ENCODE measurements around the gene GLIS1.

The GLIS1 gene

DNA sequence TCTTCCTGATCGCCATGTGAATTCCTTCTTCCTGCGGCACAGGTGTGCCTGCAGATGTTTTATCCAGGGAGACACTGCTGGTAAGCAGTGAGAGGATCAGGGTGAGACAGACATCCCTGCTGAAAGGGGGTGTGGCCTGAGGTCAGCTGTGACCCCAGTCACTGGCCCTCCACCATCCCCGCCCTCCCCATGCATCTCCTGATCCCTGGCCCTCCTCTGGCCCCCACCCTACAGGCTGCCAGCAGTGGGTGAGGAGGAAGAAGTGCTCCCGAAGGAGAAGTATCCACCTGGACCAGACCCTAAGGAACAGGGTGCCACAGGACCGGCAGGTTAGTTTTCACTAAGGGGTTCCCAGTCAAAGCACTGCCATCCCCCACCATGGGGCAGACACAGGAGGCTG lies 85.3 kb downstream of the GLIS1 start:
- no peak for TF ChIP-seq EZH2phosphoT487 (IDR thresholded peaks at IDR 0.05; ENCODE audit: borderline replicate concordance, low read length)
- TF ChIP-seq, protein P1, sequence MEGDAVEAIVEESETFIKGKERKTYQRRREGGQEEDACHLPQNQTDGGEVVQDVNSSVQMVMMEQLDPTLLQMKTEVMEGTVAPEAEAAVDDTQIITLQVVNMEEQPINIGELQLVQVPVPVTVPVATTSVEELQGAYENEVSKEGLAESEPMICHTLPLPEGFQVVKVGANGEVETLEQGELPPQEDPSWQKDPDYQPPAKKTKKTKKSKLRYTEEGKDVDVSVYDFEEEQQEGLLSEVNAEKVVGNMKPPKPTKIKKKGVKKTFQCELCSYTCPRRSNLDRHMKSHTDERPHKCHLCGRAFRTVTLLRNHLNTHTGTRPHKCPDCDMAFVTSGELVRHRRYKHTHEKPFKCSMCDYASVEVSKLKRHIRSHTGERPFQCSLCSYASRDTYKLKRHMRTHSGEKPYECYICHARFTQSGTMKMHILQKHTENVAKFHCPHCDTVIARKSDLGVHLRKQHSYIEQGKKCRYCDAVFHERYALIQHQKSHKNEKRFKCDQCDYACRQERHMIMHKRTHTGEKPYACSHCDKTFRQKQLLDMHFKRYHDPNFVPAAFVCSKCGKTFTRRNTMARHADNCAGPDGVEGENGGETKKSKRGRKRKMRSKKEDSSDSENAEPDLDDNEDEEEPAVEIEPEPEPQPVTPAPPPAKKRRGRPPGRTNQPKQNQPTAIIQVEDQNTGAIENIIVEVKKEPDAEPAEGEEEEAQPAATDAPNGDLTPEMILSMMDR (IDR thresholded peaks at IDR 0.05; ENCODE audit: low read depth, low read length, poor library complexity, severe bottlenecking), result no peak
- Histone ChIP-seq H4K20me1 (ENCODE audit: control insufficient read depth, insufficient read depth, low read depth, low read length) (no peaks in the 10 kb centered on the region), H3K36me3 (ENCODE audit: control insufficient read depth, low read length) (no peaks in the 10 kb centered on the region), H3K4me1 (ENCODE audit: control insufficient read depth, low read length) (no peaks in the 10 kb centered on the region), H3K9me3 (ENCODE audit: control insufficient read depth, insufficient read depth, low read length) (no peaks in the 10 kb centered on the region), H3K27ac (ENCODE audit: low read depth, low read length) (no peak overlapping the region), H3K79me2 (ENCODE audit: control insufficient read depth, low read length) (no peaks in the 10 kb centered on the region), H3K4me3 (ENCODE audit: low read length) (no peak overlapping the region), H3K27me3 (ENCODE audit: control insufficient read depth, low read length) (peaks cover 14% of the 10 kb centered on the region), H3F3A (ENCODE audit: control insufficient read depth, insufficient read depth) (no peaks in the 10 kb centered on the region), H3K9me2 (replicated peaks; ENCODE audit: control insufficient read depth, low read length) (no peaks in the 10 kb centered on the region), H3K4me2 (ENCODE audit: low read length) (no peak overlapping the region)

DNA sequence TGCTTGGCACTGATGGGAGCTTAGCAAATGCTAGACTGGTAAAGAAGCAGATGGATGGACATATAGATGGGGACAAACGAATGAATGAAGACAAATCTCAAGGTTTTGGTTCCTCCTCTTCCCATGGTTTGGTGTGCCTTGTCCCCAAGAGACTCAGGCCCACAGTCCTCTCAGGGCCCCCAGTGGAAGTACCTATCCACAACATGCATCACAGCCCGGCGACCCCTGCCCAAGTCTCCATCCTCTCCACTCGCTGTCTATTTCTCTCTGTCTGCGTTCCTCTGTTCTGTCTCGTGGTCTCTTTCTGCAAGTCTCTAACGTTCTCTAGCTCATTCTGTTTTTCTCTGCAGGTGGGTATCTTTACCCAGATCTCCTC lies 85.8 kb downstream of the GLIS1 start:
- Histone ChIP-seq H3K4me2 (ENCODE audit: low read length) (no peak overlapping the region), H3K27ac (ENCODE audit: low read depth, low read length) (no peak overlapping the region), H3K4me1 (ENCODE audit: control insufficient read depth, low read length) (no peaks in the 10 kb centered on the region), H3K9me3 (ENCODE audit: control insufficient read depth, insufficient read depth, low read length) (no peaks in the 10 kb centered on the region), H3K27me3 (ENCODE audit: control insufficient read depth, low read length) (peaks cover 14% of the 10 kb centered on the region), H3F3A (ENCODE audit: control insufficient read depth, insufficient read depth) (no peaks in the 10 kb centered on the region), H3K9me2 (replicated peaks; ENCODE audit: control insufficient read depth, low read length) (no peaks in the 10 kb centered on the region), H4K20me1 (ENCODE audit: control insufficient read depth, insufficient read depth, low read depth, low read length) (no peaks in the 10 kb centered on the region), H3K4me3 (ENCODE audit: low read length) (no peak overlapping the region), H3K36me3 (ENCODE audit: control insufficient read depth, low read length) (no peaks in the 10 kb centered on the region), H3K79me2 (ENCODE audit: control insufficient read depth, low read length) (no peaks in the 10 kb centered on the region)
- TF ChIP-seq, protein P1 (IDR thresholded peaks at IDR 0.05; ENCODE audit: low read depth, low read length, poor library complexity, severe bottlenecking), result no peak
- no peak for TF ChIP-seq EZH2phosphoT487 (IDR thresholded peaks at IDR 0.05; ENCODE audit: borderline replicate concordance, low read length)

DNA sequence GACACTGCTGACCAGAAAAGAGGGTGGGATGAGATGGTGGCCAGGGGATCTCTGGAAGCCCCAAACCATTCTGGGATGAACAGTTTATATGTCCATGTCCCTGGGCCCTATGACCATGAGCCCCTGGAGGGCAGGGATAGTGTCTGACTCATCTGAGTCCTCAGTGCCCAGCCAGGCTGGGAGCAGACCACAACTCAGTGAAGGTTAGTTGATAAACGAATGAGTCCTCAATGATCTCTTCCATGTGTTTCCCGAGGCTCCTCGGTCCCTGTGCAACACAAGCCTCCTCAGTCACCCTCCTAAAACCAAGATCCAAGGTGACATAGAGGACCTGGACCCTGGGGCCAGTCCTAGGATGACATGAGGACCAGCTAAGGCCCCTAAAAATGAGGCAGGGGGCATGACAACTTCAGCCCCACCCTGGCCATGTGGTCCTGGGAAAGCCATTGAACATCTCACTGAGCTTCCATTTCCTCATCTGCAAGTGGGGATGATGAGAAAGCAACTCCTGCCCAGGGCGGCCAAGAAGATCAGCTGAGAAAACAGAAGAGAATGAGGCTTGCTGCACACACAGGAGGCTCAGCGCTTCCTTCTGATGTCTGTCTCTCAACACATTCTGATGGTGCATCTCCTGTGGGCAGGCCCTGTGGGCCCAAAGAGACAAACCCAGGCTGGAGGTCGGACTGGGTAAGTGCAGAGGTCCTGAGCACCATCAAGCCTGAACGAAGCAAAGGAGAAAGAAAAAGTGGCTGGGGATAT lies 86.3 kb downstream of the GLIS1 start:
- TF ChIP-seq, protein P1 (IDR thresholded peaks at IDR 0.05; ENCODE audit: low read depth, low read length, poor library complexity, severe bottlenecking), result no peak
- no peak for TF ChIP-seq EZH2phosphoT487 (IDR thresholded peaks at IDR 0.05; ENCODE audit: borderline replicate concordance, low read length)
- H3K4me1 ChIP-seq (ENCODE audit: control insufficient read depth, low read length), result no peaks in the 10 kb centered on the region
- peaks cover 14% of the 10 kb centered on the region for H3K27me3 ChIP-seq (ENCODE audit: control insufficient read depth, low read length)
- no peak overlapping the region for H3K4me3 ChIP-seq (ENCODE audit: low read length)
- H4K20me1 ChIP-seq (ENCODE audit: control insufficient read depth, insufficient read depth, low read depth, low read length), result no peaks in the 10 kb centered on the region
- no peaks in the 10 kb centered on the region for H3K9me2 ChIP-seq (replicated peaks; ENCODE audit: control insufficient read depth, low read length)
- no peak overlapping the region for H3K27ac ChIP-seq (ENCODE audit: low read depth, low read length)
- no peaks in the 10 kb centered on the region for H3K36me3 ChIP-seq (ENCODE audit: control insufficient read depth, low read length)
- H3F3A ChIP-seq (ENCODE audit: control insufficient read depth, insufficient read depth), result no peaks in the 10 kb centered on the region
- H3K9me3 ChIP-seq (ENCODE audit: control insufficient read depth, insufficient read depth, low read length), result no peaks in the 10 kb centered on the region
- H3K79me2 ChIP-seq (ENCODE audit: control insufficient read depth, low read length), result no peaks in the 10 kb centered on the region
- no peak overlapping the region for H3K4me2 ChIP-seq (ENCODE audit: low read length)

All from DOHH2 (cell line).